HG03439 (cell line): Measurements from ENCODE around the gene C3orf22.

ENCODE experiments used
- ATAC-seq: cut with Tn5 transposase; IDR thresholded peaks from one replicate; pipeline ENCODE4 v1.9.1; 2021; ENCODE audit warnings: mild to moderate bottlenecking, moderate library complexity; ENCODE audit not compliant: unreplicated experiment

The C3orf22 gene

GRCh38 chr3:126516152-126516935 lies 42.4 kb downstream of the C3orf22 start:
- no peak for ATAC-seq

GRCh38 chr3:126515066-126515706 lies 43.5 kb downstream of the C3orf22 start:
- no peak for ATAC-seq

- ATAC-seq = no peak
These were observed 44.6 kb downstream of the C3orf22 start for GRCh38 chr3:126514161-126514560.

GRCh38 chr3:126512916-126513650 lies 45.6 kb downstream of the C3orf22 start:
- no peak for ATAC-seq

- ATAC-seq = no peak
These were observed 46.7 kb downstream of the C3orf22 start for GRCh38 chr3:126512026-126512425.

GRCh38 chr3:126511291-126511690 lies 47.4 kb downstream of the C3orf22 start:
- no peak for ATAC-seq

- no peak for ATAC-seq
These were observed 48.3 kb downstream of the C3orf22 start for GRCh38 chr3:126510308-126510910.

- ATAC-seq = no peak
These were observed 49.0 kb downstream of the C3orf22 start for GRCh38 chr3:126509597-126510307.

- ATAC-seq = no peak
These were observed 50.2 kb downstream of the C3orf22 start for GRCh38 chr3:126508564-126508964.

GRCh38 chr3:126507886-126508285 lies 50.8 kb downstream of the C3orf22 start:
- no peak for ATAC-seq

GRCh38 chr3:126503701-126504100 lies 55.0 kb downstream of the C3orf22 start:
- ATAC-seq = no peak

GRCh38 chr3:126502656-126503055 lies 56.1 kb downstream of the C3orf22 start:
- ATAC-seq = no peak

GRCh38 chr3:126501736-126502135 lies 57.0 kb downstream of the C3orf22 start:
- ATAC-seq = no peak

GRCh38 chr3:126501054-126501453 lies 57.7 kb downstream of the C3orf22 start:
- ATAC-seq = no peak

- ATAC-seq = no peak
These were observed 58.7 kb downstream of the C3orf22 start for GRCh38 chr3:126500016-126500415.
